GM12891 (cell line): ENCODE data around the gene MROH2A.
"Not testable (repeated sequence)": the region's sequence is repeated elsewhere in the genome, so short reads cannot be mapped to it uniquely, and the experiment has no call there.

ENCODE experiments used
- POLR2A ChIP-seq: IDR thresholded peaks from 2 replicates; pipeline ENCODE4 v1.6.1; 2011; ENCODE audit warnings: low read depth, low read length, control low read depth
- POLR2AphosphoS5 ChIP-seq: IDR thresholded peaks from 2 replicates; pipeline ENCODE4 v1.6.1; 2011; ENCODE audit warnings: low read depth, low read length, control low read depth
- TAF1 ChIP-seq: IDR thresholded peaks from 2 replicates; pipeline ENCODE4 v1.6.1; 2011; ENCODE audit warnings: low read depth, low read length, control low read depth

- not testable (repeated sequence) for TF ChIP-seq POLR2A, TAF1, POLR2AphosphoS5
Measured at GRCh38 chr2:233750689-233751088, 27.4 kb upstream of the MROH2A start.
